WERI-Rb-1 (cell line): ENCODE measurements around the gene HS3ST4.
"Not testable (repeated sequence)": the region's sequence is repeated elsewhere in the genome, so short reads cannot be mapped to it uniquely, and the experiment has no call there.

Experiments
- DNase-seq: peaks from one replicate; pipeline ENCODE4 v3.0.0-alpha.2; 2020
- H3K27ac ChIP-seq: fragments of 250-450 bp; sonication (Bioruptor Pico); 2 replicates; pipeline ENCODE4 v1.5.1; 2020; ENCODE audit warnings: mild to moderate bottlenecking, moderate library complexity
- H3K27me3 ChIP-seq: fragments of 250-450 bp; sonication (Bioruptor Pico); 2 replicates; pipeline ENCODE4 v1.5.1; 2021; ENCODE audit warnings: mild to moderate bottlenecking, low read depth, moderate library complexity; ENCODE audit not compliant: insufficient read depth, severe bottlenecking
- H3K36me3 ChIP-seq: fragments of 250-450 bp; sonication (Bioruptor Pico); 2 replicates; pipeline ENCODE4 v1.5.1; 2020; ENCODE audit warnings: mild to moderate bottlenecking, moderate library complexity
- H3K4me3 ChIP-seq: 2 replicates; pipeline ENCODE4 v1.5.1; 2011; ENCODE audit warnings: low read depth, mild to moderate bottlenecking, control low read depth, low read length
- H3K9me3 ChIP-seq: fragments of 250-450 bp; sonication (Bioruptor Pico); 2 replicates; pipeline ENCODE4 v1.5.1; 2021; ENCODE audit warnings: mild to moderate bottlenecking, moderate library complexity; ENCODE audit not compliant: severe bottlenecking
- CTCF ChIP-seq: IDR thresholded peaks from 2 replicates; pipeline ENCODE4 v1.5.1; 2011; ENCODE audit warnings: low read depth, mild to moderate bottlenecking, control low read depth, inconsistent platforms, low read length

The HS3ST4 gene

GRCh38 chr16:26026709-26027450 is 335.1 kb downstream of the HS3ST4 start:
- no peaks in the 10 kb centered on the region for H3K27me3 ChIP-seq
- no peak for DNase-seq
- H3K9me3 ChIP-seq, result no peaks in the 10 kb centered on the region
- TF ChIP-seq CTCF, result no peak
- no peak overlapping the region for H3K27ac ChIP-seq
- H3K36me3 ChIP-seq, result no peaks in the 10 kb centered on the region; the same call in 1 of the 2 replicates
- H3K4me3 ChIP-seq, result no peak overlapping the region

GRCh38 chr16:26031286-26031685 is 339.5 kb downstream of the HS3ST4 start:
- Histone ChIP-seq H3K36me3 (no peaks in the 10 kb centered on the region), H3K27me3 (no peaks in the 10 kb centered on the region), H3K9me3 (no peaks in the 10 kb centered on the region), H3K4me3 (no peak overlapping the region), H3K27ac (no peak overlapping the region)
- DNase-seq, result no peak
- TF ChIP-seq CTCF, result no peak

GRCh38 chr16:26032661-26033060 is 340.9 kb downstream of the HS3ST4 start:
- not testable (repeated sequence) for H3K27ac ChIP-seq, DNase-seq, H3K27me3 ChIP-seq, H3K9me3 ChIP-seq, H3K4me3 ChIP-seq, H3K36me3 ChIP-seq

DNA sequence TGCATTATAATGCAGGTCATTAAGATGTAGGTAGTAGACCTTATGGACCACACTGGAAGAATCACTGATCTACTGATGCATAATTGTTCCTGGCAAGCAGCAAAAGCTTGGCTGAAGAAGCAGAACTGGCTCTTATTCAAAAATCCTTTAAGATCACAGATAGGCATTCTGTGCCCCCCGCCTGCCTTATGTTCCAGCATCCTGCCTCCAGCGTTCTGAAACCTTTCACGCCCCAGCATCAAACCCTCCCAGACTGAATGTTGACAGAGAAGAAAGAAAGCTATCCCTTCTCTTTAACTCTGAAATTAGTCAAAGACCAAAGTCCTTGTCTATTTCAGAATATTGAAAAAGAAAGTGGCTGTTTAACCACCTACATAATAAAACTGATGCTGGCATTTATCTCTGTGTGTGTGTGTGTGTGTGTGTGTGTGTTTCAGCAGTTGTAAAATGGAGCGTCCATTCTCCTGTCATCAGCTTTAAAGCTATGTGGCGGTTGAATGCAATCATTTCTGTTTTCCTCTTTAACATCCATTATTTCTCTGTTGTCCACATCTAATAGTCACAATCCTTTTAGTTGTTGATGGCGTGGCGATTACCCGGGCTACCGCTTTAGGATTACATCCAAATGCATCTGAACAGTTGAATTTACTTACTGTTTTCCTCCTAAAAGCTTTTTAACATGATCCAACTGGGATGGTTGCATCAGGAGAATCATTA is 350.4 kb downstream of the HS3ST4 start:
- no peaks in the 10 kb centered on the region for H3K9me3 ChIP-seq
- no peak for DNase-seq
- no peak overlapping the region for H3K4me3 ChIP-seq
- H3K27me3 ChIP-seq, result no peaks in the 10 kb centered on the region
- no peaks in the 10 kb centered on the region for H3K36me3 ChIP-seq
- H3K27ac ChIP-seq, result no peak overlapping the region
- no peak for TF ChIP-seq CTCF

DNA sequence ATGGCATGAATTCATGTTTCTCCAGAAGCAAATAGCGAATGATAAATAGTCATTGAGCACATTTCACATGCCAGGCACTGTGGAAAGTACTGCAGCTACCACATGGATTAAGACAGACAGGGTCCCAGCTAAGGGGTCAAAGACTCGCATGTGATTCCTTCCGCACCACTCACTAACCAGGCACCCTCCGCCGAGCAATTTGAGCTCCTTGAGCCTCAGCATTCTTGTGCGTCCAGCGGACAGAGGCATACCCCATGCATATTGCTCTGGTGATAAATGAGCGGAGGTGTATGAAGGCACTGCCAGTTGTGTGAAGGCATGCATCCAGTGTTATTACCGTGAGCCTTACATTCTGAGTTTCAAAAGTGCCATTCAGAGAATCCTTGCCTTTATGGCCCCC is 358.7 kb downstream of the HS3ST4 start:
- Histone ChIP-seq H3K27me3 (no peaks in the 10 kb centered on the region), H3K9me3 (no peaks in the 10 kb centered on the region), H3K36me3 (no peaks in the 10 kb centered on the region), H3K27ac (no peak overlapping the region), H3K4me3 (no peak overlapping the region)
- no peak for DNase-seq
- TF ChIP-seq CTCF, result no peak

DNA sequence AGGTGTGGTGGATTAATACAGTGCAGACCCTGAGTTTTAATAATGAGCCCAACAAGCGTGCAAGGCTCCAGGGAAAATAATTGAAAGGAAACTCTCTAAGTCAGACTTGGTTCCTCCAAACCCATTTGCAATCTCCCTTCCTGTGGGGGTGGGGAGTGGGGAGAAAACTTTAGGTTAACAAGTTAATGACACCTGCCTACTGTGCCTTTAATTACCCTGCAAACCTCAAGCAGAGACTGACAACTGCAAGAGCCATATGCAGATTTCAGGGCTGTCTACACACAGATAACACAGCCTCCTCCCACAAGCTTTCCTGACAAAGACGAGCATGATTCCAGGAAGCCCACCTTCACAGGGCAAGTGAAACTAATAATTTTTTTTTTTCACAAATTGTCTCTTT is 359.3 kb downstream of the HS3ST4 start:
- H3K27ac ChIP-seq, result no peak overlapping the region
- H3K9me3 ChIP-seq, result no peaks in the 10 kb centered on the region
- no peak for TF ChIP-seq CTCF

More for the DNA sequence above, 359.3 kb downstream of the HS3ST4 start:
- Histone ChIP-seq H3K27me3 (no peaks in the 10 kb centered on the region), H3K36me3 (no peaks in the 10 kb centered on the region), H3K4me3 (no peak overlapping the region)
- no peak for DNase-seq
